ENCODE results near the gene EMC8.

DNA sequence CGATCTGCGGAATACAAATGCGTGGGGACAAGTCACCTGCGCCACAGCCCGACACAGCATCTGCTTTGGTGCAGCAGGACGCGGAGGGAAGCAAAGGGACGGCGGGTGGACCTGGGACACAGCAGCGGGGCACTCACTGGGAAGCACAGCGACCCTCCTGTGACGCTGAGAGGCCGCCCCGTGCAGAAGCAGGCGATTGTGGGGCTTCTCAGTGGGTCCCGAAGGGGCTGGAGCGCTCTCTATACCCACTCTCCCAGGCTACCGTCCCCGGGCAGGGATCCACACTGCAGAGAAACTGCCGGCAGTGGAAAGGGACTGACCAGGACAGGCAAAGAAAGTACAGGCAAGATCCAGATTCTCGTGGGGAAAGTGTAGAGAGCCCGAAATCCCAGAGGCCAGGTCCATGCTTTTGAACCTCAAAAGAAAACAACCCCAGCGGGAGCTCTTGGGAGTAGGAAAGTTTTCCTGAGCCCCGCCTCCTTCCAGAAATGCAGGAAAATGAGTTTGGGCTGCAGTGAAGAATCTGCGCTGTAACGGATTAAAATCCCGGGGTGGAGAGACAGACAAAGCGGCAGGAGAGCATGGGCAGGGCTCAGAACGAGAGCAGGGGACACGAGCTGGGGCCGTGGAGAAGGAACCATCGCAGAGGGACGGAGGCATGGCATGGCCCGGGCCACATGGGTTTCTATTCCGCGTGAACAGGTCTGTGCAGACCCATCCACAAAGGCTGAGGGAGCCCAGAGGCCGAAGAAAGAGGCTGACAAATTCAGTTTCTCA lies 12.9 kb upstream of the EMC8 start:
- TF ChIP-seq, protein P1, sequence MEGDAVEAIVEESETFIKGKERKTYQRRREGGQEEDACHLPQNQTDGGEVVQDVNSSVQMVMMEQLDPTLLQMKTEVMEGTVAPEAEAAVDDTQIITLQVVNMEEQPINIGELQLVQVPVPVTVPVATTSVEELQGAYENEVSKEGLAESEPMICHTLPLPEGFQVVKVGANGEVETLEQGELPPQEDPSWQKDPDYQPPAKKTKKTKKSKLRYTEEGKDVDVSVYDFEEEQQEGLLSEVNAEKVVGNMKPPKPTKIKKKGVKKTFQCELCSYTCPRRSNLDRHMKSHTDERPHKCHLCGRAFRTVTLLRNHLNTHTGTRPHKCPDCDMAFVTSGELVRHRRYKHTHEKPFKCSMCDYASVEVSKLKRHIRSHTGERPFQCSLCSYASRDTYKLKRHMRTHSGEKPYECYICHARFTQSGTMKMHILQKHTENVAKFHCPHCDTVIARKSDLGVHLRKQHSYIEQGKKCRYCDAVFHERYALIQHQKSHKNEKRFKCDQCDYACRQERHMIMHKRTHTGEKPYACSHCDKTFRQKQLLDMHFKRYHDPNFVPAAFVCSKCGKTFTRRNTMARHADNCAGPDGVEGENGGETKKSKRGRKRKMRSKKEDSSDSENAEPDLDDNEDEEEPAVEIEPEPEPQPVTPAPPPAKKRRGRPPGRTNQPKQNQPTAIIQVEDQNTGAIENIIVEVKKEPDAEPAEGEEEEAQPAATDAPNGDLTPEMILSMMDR (IDR thresholded peaks at IDR 0.05), result no peak
- no peak for TF ChIP-seq EP300 (IDR thresholded peaks at IDR 0.05)

All from gastroesophageal sphincter (tissue), 3 donors.